Endothelial cell of umbilical vein (primary cell): ENCODE data around the gene EMX1. TPM values are rescaled to one million over a fixed set of nuclear protein-coding genes. Genes with fewer than 3 reads are reported as not detected.

Source experiments
- BruUV-seq: library from RNA; stranded (reverse); fragments of 400-500 nt; replicated peaks from 2 replicates; lab custom pipeline; 2021; lab: Mats Ljungman, UMichigan
- CTCF ChIA-PET: fragments of 300-600, 350-600 bp; sonication (Branson Sonifier 250); formaldehyde crosslinking; loops from one replicate; lab custom pipeline; 2021; ENCODE audit warnings: antibody characterized with exemption, inconsistent platforms; lab: Charles Lee
- POLR2A ChIA-PET: fragments of 300-600, 350-600 bp; sonication (Branson Sonifier 250); formaldehyde crosslinking; loops from one replicate; lab custom pipeline; 2021; ENCODE audit warnings: antibody characterized with exemption, inconsistent platforms; lab: Charles Lee
- DNase-seq: peaks from one replicate; pipeline ENCODE4 v3.0.0-alpha.2; 2011; ENCODE audit warnings: low read depth, low spot score
- FAIRE-seq: peaks from 2 replicates; lab custom pipeline; 2011; peaks lifted over from hg19 to GRCh38; lab: Jason Lieb, UNC
- H2AFZ ChIP-seq: 2 replicates; pipeline ENCODE4 v1.6.0; 2012; ENCODE audit warnings: low read depth, low read length, control low read depth, inconsistent platforms
- H3K27ac ChIP-seq: 2 replicates; pipeline ENCODE4 v1.5.1; 2011; ENCODE audit warnings: low read depth, mild to moderate bottlenecking, control low read depth, low read length, moderate library complexity; ENCODE audit not compliant: insufficient read depth
- H3K27me3 ChIP-seq, 2 experiments: 2 replicates each; pipeline versions ENCODE4 v1.6.0 to v1.6.1; 2011; ENCODE audit warnings: low read length in 2 of 2, mixed read lengths in 1 of 2; ENCODE audit not compliant: control insufficient read depth in 2 of 2, insufficient read depth in 2 of 2
- H3K36me3 ChIP-seq, 2 experiments: 2 replicates in 1 of 2; 3 replicates in 1 of 2; pipeline ENCODE4 v1.5.1; 2011; ENCODE audit warnings: low read length in 2 of 2, mild to moderate bottlenecking in 1 of 2, moderate library complexity in 1 of 2; ENCODE audit not compliant: control insufficient read depth in 2 of 2, insufficient read depth in 2 of 2; ENCODE audit errors: extremely low read depth in 1 of 2
- H3K4me1 ChIP-seq: 3 replicates; pipeline ENCODE4 v1.5.1; 2011; ENCODE audit warnings: mild to moderate bottlenecking, low read length; ENCODE audit not compliant: control insufficient read depth, insufficient read depth; ENCODE audit errors: extremely low read depth
- H3K4me2 ChIP-seq: 2 replicates; pipeline ENCODE4 v1.6.1; 2011; ENCODE audit warnings: low read length, control low read depth, mixed read lengths; ENCODE audit not compliant: insufficient read depth
- H3K4me3 ChIP-seq, 3 experiments: fragments of 200-600 bp in 1 of 3; sonication (generic), shearing (Covaris generic) in 1 of 3; replicated peaks in 1 of 3; 2 replicates each; pipeline ENCODE4 v1.5.1; 2011 to 2016; ENCODE audit warnings: control low read depth in 3 of 3, low read length in 3 of 3, mild to moderate bottlenecking in 2 of 3, inconsistent platforms in 1 of 3, low read depth in 1 of 3, moderate library complexity in 1 of 3; ENCODE audit not compliant: insufficient read depth in 1 of 3
- H3K79me2 ChIP-seq: 2 replicates; pipeline ENCODE4 v1.6.0; 2012; ENCODE audit warnings: low read length, inconsistent platforms; ENCODE audit not compliant: control insufficient read depth, insufficient read depth
- H3K9ac ChIP-seq: replicated peaks from 2 replicates; pipeline ENCODE3; 2011; ENCODE audit warnings: low read length, control low read depth; ENCODE audit not compliant: insufficient read depth; ENCODE audit errors: extremely low read depth
- H3K9me1 ChIP-seq: replicated peaks from 3 replicates; pipeline ENCODE4 v1.6.0; 2011; ENCODE audit warnings: mild to moderate bottlenecking, low read length; ENCODE audit not compliant: control insufficient read depth, insufficient read depth; ENCODE audit errors: extremely low read depth
- H3K9me3 ChIP-seq: replicated peaks from 2 replicates; pipeline ENCODE4 v1.5.1; 2012; ENCODE audit warnings: low read length, inconsistent platforms; ENCODE audit not compliant: control insufficient read depth, insufficient read depth
- H4K20me1 ChIP-seq: replicated peaks from 2 replicates; pipeline ENCODE3; 2011; ENCODE audit warnings: mild to moderate bottlenecking, low read length; ENCODE audit not compliant: control insufficient read depth, insufficient read depth; ENCODE audit errors: extremely low read depth
- CTCF ChIP-seq, 2 donors: IDR thresholded peaks; 1 replicate in 1 of 2; 2 replicates in 1 of 2; pipeline ENCODE4 v1.5.1; 2011; ENCODE audit warnings: low read length in 2 of 2, mild to moderate bottlenecking in 2 of 2, moderate library complexity in 2 of 2, control low read depth in 1 of 2, inconsistent platforms in 1 of 2, low read depth in 1 of 2; ENCODE audit not compliant: insufficient read depth in 1 of 2; ENCODE audit errors: extremely low read depth in 1 of 2
- EZH2 ChIP-seq: IDR thresholded peaks from 2 replicates; pipeline ENCODE4 v1.6.1; 2012; ENCODE audit warnings: borderline replicate concordance, low read depth, mild to moderate bottlenecking, moderate library complexity, low read length, inconsistent platforms; ENCODE audit not compliant: severe bottlenecking
- FOS ChIP-seq: IDR thresholded peaks from 2 replicates; pipeline ENCODE4 v1.6.1; 2011; ENCODE audit warnings: mild to moderate bottlenecking, low read length, moderate library complexity, borderline replicate concordance; ENCODE audit not compliant: insufficient read depth
- GATA2 ChIP-seq: IDR thresholded peaks from 2 replicates; pipeline ENCODE4 v1.7.0; 2011; ENCODE audit warnings: low read depth, mild to moderate bottlenecking, moderate library complexity, mixed read lengths, low read length; ENCODE audit not compliant: insufficient read length, insufficient read depth
- JUN ChIP-seq: IDR thresholded peaks from 2 replicates; pipeline ENCODE4 v1.6.1; 2011; ENCODE audit warnings: borderline replicate concordance, low read depth; ENCODE audit not compliant: insufficient read length, insufficient read depth
- MAX ChIP-seq: IDR thresholded peaks from 2 replicates; pipeline ENCODE4 v1.6.1; 2011; ENCODE audit not compliant: insufficient read depth, insufficient read length
- MYC ChIP-seq: IDR thresholded peaks from one replicate; pipeline ENCODE4 v1.6.1; 2011; ENCODE audit warnings: mild to moderate bottlenecking, low read depth, low read length
- POLR2A ChIP-seq: IDR thresholded peaks from 2 replicates; pipeline ENCODE4 v1.6.1; 2012; ENCODE audit warnings: low read depth, mild to moderate bottlenecking, control low read depth, low read length
- POLR2AphosphoS5 ChIP-seq: IDR thresholded peaks from 2 replicates; pipeline ENCODE4 v1.6.1; 2012; ENCODE audit warnings: low read depth, mild to moderate bottlenecking, control low read depth, low read length, moderate library complexity; ENCODE audit not compliant: insufficient read depth
- dilution Hi-C: fragments of 300-500 bp; cut with MboI; formaldehyde crosslinking; loops from one replicate; pipeline ENCODE4 v1.15.0; 2019; ENCODE audit warnings: low sequenced_read_pairs; ENCODE audit not compliant: extremely low pct_ligation_motif_present
- intact Hi-C: fragments of 100-400 bp; cut with micrococcal nuclease; formaldehyde crosslinking; loops from one replicate; pipeline ENCODE4 v1.10.0; 2022
- polyA plus RNA-seq, 4 experiments: library from polyadenylated mRNA; depleted of rRNA in 3 of 4; stranded (reverse) in 3 of 4; unstranded in 1 of 4; fragments of >200 nt; gene quantifications; 2 replicates each; pipeline versions ENCODE4 v1.2.1 to v1.2.3, GENCODE V29; 2011 to 2012; ENCODE audit warnings: missing spikeins in 1 of 4
- total RNA-seq: library from RNA; stranded (reverse); gene quantifications from 2 replicates; pipeline ENCODE4 v1.2.3, GENCODE V29; 2021

The EMX1 gene
- total and polyA plus RNA-seq, 2 donors (not counting 3 experiments of a cell fraction or from before 2014, with no cell fraction given), result not detected

- TF ChIP-seq GATA2 (no peak), MYC (no peak), FOS (no peak), JUN (no peak), MAX (no peak), POLR2A (no peak)
- no peak overlapping the region for H3K27ac ChIP-seq
- no peak overlapping the region for H3K4me2 ChIP-seq
- DNase-seq (no peak), FAIRE-seq (no peak)
- H2AFZ ChIP-seq, result no peak overlapping the region
- intact Hi-C loops (no loop called here), dilution Hi-C loops (no loop called here)
- no peaks in the 10 kb centered on the region for H3K9me3 ChIP-seq
- ChIA-PET POLR2A (no interaction called here), CTCF (no interaction called here)
- no peaks in the 10 kb centered on the region for H3K36me3 ChIP-seq
- peaks cover 12% of the 10 kb centered on the region for H3K4me1 ChIP-seq
- BruUV-seq, result no TSS peak
- H3K27me3 ChIP-seq, result peaks cover 20 to 43% of the 10 kb centered on the region in 2 experiments
- H3K9me1 ChIP-seq, result no peaks in the 10 kb centered on the region
- no peak overlapping the region for H3K9ac ChIP-seq
- no peaks in the 10 kb centered on the region for H3K79me2 ChIP-seq
- no peak overlapping the region for H3K4me3 ChIP-seq
- no peaks in the 10 kb centered on the region for H4K20me1 ChIP-seq
Observed at GRCh38 chr2:72900191-72900825, 17.0 kb upstream of the EMX1 start.

- Histone ChIP-seq H3K4me3 (no peak overlapping the region), H3K27ac (no peak overlapping the region), H3K9ac (no peak overlapping the region), H3K27me3 (peaks cover 26 to 51% of the 10 kb centered on the region in 2 experiments), H2AFZ (no peak overlapping the region), H3K4me1 (peaks cover 1% of the 10 kb centered on the region), H3K9me1 (no peaks in the 10 kb centered on the region), H4K20me1 (no peaks in the 10 kb centered on the region), H3K79me2 (no peaks in the 10 kb centered on the region), H3K36me3 (no peaks in the 10 kb centered on the region), H3K9me3 (no peaks in the 10 kb centered on the region), H3K4me2 (no peak overlapping the region)
- TF ChIP-seq POLR2A, result no peak
- TF ChIP-seq JUN, result no peak
- TF ChIP-seq MYC, result no peak
- TF ChIP-seq EZH2, result no peak
- no peak for TF ChIP-seq GATA2
- no peak for TF ChIP-seq CTCF (IDR thresholded peaks at IDR 0.05; ENCODE audit: extremely low read depth in 1 of 2, insufficient read depth in 1 of 2, low read depth in 1 of 2, low read length in 2 of 2)
- TF ChIP-seq POLR2AphosphoS5, result no peak
- TF ChIP-seq MAX, result no peak
- TF ChIP-seq FOS, result no peak
- intact Hi-C loops (no loop called here), dilution Hi-C loops (no loop called here)
- no TSS peak for BruUV-seq
- CTCF ChIA-PET, result no interaction called here
- POLR2A ChIA-PET, result no interaction called here
- FAIRE-seq, result no peak
- no peak for DNase-seq
Observed at GRCh38 chr2:72901426-72901825, 15.9 kb upstream of the EMX1 start.
